Memory B cell (primary cell): ENCODE results near the gene OAF.

Experiments used
- ATAC-seq: fragments of 150-1000 bp; cut with Tn5 transposase; 2 replicates; pipeline ENCODE4 v1.10.0; 2021; ENCODE audit warnings: low read depth, mild to moderate bottlenecking, moderate library complexity
- DNase-seq, 2 donors: peaks; one replicate each; pipeline ENCODE4 v3.0.0; 2022; ENCODE audit warnings: low spot score in 2 of 2
- H3K27ac Mint-ChIP-seq: one replicate; pipeline ENCODE4 v1.8.0; 2022; ENCODE audit warnings: mild to moderate bottlenecking, moderate library complexity, mixed read lengths
- H3K27me3 Mint-ChIP-seq: one replicate; pipeline ENCODE4 v1.8.0; 2022; ENCODE audit warnings: mixed read lengths
- H3K36me3 Mint-ChIP-seq: one replicate; pipeline ENCODE4 v1.8.0; 2022; ENCODE audit warnings: mild to moderate bottlenecking, mixed read lengths
- H3K4me1 Mint-ChIP-seq: one replicate; pipeline ENCODE4 v1.8.0; 2022; ENCODE audit warnings: mixed read lengths
- H3K4me3 Mint-ChIP-seq: one replicate; pipeline ENCODE4 v1.8.0; 2022; ENCODE audit warnings: mild to moderate bottlenecking, moderate library complexity, mixed read lengths
- H3K9me3 Mint-ChIP-seq: one replicate; pipeline ENCODE4 v1.8.0; 2022; ENCODE audit warnings: mixed read lengths

OAF gene

DNA sequence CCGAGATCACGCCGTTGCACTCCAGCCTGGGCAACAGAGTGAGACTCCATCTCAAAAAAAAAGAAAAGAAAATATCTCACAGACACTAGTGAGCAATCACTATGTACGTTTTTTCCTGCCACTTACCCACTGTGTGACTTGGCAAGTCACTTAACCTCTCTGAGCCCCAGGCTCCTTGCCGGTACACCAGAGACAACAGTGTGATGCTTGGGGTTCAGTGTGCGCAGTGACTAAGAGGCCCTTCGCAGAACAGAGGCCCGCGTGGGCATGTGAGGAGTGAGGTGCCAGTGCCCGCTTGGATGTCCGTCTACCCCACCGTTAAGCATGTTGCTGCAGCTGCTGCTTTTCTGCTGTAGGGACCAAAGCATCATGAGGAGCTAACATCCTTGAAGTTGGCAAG is 6.7 kb downstream of the OAF start:
- DNase-seq (no peak), ATAC-seq (no peak)
- Mint-ChIP-seq H3K36me3 (no peaks in the 10 kb centered on the region), H3K4me1 (no peaks in the 10 kb centered on the region), H3K27me3 (peaks cover 8% of the 10 kb centered on the region), H3K9me3 (no peaks in the 10 kb centered on the region), H3K4me3 (no peak overlapping the region), H3K27ac (no peak overlapping the region)

DNA sequence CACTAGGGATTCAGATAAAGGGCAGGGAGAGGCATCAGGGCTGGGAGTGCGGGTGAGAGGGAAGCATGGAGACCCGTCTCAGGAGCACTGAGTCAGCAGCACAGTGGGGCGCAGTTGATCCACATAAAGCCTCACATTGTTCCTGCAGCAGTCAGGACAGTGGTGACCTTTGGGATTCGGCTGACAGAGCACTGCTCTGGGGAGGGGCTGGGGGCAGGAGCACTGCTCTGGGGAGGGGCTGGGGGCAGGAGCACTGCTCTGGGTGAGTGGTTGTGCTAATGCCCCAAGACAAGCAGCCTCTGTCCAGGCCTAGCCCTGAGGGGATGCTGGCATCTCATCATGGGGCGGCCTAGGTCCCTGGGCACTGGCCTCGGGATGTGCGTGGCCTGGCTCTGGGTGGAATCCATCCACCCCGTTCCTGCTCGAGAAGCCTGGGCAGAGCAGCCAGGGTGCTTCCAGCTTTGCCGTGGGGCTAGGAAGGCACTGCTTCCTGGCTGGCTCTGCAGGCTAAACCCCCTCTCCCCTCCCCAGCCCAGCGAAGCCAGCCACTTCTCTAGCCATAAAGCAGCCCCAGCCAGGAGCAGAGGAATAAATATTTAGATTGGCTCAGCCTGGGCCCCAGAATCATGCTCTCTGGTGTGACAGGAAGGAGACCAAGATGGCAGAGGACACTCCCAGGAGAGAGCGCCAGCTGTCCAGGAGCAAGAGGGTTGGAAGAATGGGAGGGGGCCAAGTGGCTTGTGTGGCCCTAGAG is 7.3 kb downstream of the OAF start:
- DNase-seq: no peak
- Mint-ChIP-seq H3K27ac (no peak overlapping the region), H3K4me3 (no peak overlapping the region), H3K27me3 (peaks cover 8% of the 10 kb centered on the region), H3K4me1 (no peaks in the 10 kb centered on the region), H3K36me3 (no peaks in the 10 kb centered on the region), H3K9me3 (no peaks in the 10 kb centered on the region)
- ATAC-seq: no peak

DNA sequence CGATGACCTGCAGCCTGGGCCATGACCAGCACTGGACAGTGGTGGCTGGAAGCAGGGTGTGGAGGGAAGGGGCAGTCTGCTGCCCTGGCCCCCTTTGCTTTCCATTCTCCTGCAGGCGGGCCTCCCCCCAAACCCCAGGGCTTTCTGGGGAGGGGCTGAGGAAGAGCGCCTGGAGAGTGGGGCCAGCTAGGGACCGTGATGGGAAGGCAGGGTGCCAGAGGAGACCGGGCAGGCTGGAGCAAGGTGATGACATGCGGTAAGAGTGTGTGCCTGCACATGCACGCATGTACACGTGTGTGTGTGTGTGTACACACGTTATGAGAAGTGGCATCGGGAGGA is 7.8 kb downstream of the OAF start:
- DNase-seq (no peak), ATAC-seq (no peak)
- no peaks in the 10 kb centered on the region for H3K4me1 Mint-ChIP-seq
- H3K27ac Mint-ChIP-seq: no peak overlapping the region
- no peak overlapping the region for H3K4me3 Mint-ChIP-seq
- H3K36me3 Mint-ChIP-seq: no peaks in the 10 kb centered on the region
- no peaks in the 10 kb centered on the region for H3K9me3 Mint-ChIP-seq
- peaks cover 8% of the 10 kb centered on the region for H3K27me3 Mint-ChIP-seq

DNA sequence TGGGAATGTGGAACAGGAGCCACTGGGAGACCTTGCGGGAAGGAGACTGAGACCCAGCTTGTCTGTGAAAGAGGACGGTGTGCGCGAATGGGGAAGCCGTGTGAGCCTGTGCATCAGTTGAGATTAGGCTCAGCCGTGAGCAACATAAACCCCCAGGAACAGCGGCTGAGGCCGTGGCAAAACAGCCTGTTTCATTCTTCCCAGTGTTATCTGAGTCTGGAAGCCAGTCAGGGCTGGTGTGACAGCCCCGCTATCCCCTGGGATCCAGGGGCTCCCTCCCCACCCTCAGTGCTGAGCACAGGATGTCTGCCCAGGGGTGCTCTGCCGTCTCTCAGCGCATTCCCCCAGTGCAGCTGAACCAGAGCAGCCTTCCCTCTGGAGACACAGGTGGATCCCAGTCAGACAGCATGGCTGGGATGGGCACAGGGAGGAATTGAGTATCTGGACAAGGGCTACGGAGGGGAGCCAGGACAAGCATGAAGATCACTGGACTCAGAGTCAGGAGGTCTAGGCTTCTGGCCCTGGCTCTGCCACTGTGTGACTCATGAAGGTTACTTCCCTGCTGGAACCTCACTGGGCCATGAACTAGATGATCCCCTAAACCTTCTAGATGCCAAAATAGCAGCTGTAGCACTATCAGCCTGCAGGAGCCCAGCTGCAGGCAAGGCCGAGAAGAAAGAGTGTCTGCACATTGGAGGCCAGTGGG is 8.6 kb downstream of the OAF start:
- Mint-ChIP-seq H3K36me3 (no peaks in the 10 kb centered on the region), H3K4me3 (no peak overlapping the region), H3K4me1 (no peaks in the 10 kb centered on the region), H3K9me3 (no peaks in the 10 kb centered on the region), H3K27me3 (peaks cover 9% of the 10 kb centered on the region), H3K27ac (no peak overlapping the region)
- ATAC-seq (no peak), DNase-seq (no peak)

DNA sequence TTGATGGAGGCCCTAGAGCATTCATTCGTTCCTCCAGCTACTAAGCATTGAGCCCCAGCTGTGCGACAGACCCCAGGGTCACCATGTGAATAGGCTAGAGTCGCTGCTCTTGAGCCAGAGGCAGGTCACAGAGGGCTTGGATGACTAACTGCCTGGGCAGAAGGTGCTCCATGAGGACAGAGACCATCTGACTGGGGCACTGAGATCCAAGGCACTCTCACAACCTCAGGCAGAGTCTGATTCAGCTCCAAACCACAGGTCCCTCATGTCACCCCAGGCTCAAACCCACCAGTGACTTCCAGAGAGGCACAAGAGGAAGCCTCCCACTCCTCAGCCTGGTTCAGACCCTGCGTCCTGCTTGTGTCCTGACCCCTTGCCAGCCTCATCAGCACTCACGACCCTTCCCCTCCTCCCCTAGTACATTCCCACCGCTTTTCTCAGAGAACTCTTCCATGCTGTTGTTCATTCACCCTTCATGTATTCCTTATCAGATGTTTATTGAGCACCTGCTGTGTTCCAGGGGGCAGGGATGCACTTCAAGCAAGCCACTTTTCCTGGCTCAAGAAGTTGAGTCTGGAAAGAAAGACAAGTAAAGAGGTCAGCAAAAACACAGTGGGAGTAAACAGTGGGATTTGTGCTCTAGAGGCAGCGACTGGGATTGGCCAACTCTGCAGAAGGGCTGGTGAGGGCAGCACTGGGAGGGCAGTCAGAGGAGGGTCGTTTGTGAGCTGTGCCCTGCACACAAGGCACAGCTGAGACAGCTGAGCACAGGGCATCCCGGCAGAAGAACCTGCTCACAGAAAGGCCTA is 9.3 kb downstream of the OAF start:
- DNase-seq (no peak), ATAC-seq (no peak)
- H3K27ac Mint-ChIP-seq: no peak overlapping the region
- H3K27me3 Mint-ChIP-seq: peaks cover 6% of the 10 kb centered on the region
- no peaks in the 10 kb centered on the region for H3K36me3 Mint-ChIP-seq
- peaks cover 6% of the 10 kb centered on the region for H3K4me1 Mint-ChIP-seq
- H3K4me3 Mint-ChIP-seq: no peak overlapping the region
- no peaks in the 10 kb centered on the region for H3K9me3 Mint-ChIP-seq

DNA sequence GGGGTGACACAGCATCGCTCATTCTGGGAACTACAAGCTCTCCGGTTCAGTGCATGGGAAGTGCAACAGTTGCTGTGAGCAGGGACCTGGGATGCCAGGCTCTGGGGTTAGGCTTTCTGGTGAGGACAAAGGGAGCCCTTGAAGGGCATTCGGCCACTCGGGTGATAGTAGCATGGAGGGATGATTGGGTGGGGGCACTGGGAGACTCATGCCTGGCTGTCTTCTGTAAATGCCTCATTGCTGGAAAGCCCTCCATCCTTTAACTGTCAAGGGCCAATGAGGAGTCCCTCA is 9.9 kb downstream of the OAF start:
- no peak overlapping the region for H3K27ac Mint-ChIP-seq
- H3K4me3 Mint-ChIP-seq: no peak overlapping the region
- H3K4me1 Mint-ChIP-seq: peaks cover 6% of the 10 kb centered on the region
- H3K36me3 Mint-ChIP-seq: no peaks in the 10 kb centered on the region
- DNase-seq: no peak
- no peak for ATAC-seq
- H3K27me3 Mint-ChIP-seq: peaks cover 4% of the 10 kb centered on the region
- H3K9me3 Mint-ChIP-seq: no peaks in the 10 kb centered on the region

DNA sequence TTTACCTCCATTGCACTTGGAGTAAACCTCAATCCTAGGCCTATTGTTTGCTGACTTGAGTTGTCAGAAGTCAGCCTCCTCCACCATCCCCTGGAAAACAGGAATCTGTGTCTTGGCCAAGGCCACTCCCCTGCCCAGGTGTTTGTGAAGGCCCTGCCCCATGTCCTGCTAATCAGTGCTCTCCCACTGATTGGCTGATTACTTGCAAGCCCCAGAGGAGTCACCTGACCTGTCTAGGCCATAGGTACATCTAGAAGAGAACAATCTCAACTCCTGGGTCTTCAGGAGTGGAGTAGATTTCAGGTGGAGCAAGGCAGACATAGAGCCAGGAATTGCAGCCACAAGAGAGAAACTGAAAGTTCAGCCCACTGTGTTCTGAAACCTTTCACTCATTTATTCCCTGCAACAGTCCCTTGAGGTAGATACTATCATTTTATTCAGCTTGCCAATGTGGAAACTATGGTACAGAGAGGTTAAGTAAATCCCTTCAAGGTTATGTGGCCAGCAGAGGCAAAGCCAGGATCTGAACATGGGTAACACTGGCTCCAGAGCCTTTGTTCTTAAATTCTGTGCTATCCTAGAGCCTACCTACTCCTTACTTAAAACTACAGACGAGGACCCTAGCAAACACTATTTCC is 10.4 kb downstream of the OAF start:
- no peak overlapping the region for H3K27ac Mint-ChIP-seq
- H3K36me3 Mint-ChIP-seq: no peaks in the 10 kb centered on the region
- H3K27me3 Mint-ChIP-seq: peaks cover 8% of the 10 kb centered on the region
- no peak overlapping the region for H3K4me3 Mint-ChIP-seq
- no peak for ATAC-seq
- peaks cover 6% of the 10 kb centered on the region for H3K4me1 Mint-ChIP-seq
- no peaks in the 10 kb centered on the region for H3K9me3 Mint-ChIP-seq
- no peak for DNase-seq

DNA sequence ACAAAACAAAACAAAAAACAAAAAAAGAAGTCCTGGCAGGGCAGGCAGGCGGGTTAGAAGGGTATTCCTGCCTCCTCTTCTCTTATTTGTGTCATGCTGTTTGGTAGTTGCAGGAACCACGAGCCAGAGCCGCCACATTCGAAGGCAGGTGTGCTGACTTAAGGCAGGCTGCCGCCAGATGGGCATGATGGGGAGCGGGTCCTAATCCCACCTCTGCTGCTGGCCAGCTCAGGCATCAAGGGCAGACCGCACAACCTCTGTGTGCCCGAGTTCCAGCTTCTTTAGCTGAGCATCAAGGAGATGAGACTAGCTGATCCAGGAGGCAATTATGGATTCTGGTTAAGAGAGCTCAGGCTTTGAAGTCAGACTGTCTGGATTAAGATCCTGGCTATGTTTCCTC is 12.1 kb downstream of the OAF start:
- ATAC-seq (no peak), DNase-seq (no peak)
- H3K4me1 Mint-ChIP-seq: peaks cover 6% of the 10 kb centered on the region
- H3K27me3 Mint-ChIP-seq: peaks cover 8% of the 10 kb centered on the region
- no peak overlapping the region for H3K4me3 Mint-ChIP-seq
- H3K9me3 Mint-ChIP-seq: no peaks in the 10 kb centered on the region
- no peak overlapping the region for H3K27ac Mint-ChIP-seq
- H3K36me3 Mint-ChIP-seq: no peaks in the 10 kb centered on the region

DNA sequence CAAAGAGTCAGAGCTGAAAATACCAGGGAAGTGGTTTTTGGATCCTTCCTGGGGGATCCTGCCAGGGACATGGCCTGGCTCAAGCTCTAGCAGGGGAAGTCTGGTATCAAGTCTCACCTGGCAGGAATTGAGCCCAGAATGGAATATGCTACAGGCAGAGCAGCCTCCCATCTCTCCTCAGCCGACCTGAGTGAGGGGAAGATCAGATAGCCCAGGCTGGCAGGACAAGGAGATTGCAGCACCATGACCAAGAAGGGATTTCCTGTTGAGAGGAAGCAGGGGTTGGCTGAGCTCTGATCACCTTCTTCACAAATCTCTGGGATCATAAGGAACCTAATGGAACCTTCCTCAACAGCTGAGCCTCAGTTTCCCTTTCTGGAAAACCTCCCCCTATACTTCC is 13.0 kb downstream of the OAF start:
- Mint-ChIP-seq H3K36me3 (no peaks in the 10 kb centered on the region), H3K27me3 (peaks cover 6% of the 10 kb centered on the region), H3K4me1 (peaks cover 6% of the 10 kb centered on the region), H3K4me3 (no peak overlapping the region), H3K9me3 (no peaks in the 10 kb centered on the region), H3K27ac (no peak overlapping the region)
- ATAC-seq: no peak
- no peak for DNase-seq

DNA sequence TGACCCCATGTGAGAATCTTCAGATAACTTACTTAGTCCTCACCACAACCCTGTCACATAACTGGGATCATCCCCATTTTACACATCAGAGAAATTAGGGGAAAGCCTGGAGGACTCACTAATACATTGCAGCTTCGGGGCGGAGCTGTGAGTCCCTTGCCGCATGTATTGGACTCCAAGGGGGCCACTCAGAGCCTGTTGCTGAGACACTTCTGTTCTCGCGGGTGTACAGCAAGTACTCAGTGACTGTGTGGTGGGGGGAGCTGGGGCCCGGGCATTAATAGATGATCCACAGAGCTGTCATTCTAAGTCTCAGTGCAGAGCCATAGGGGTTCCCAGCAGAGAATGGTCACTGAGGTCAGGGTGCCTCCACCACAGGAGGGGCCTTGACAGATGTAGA is 13.5 kb downstream of the OAF start:
- DNase-seq (no peak), ATAC-seq (no peak)
- Mint-ChIP-seq H3K4me1 (peaks cover 6% of the 10 kb centered on the region), H3K27me3 (peaks cover 5% of the 10 kb centered on the region), H3K36me3 (no peaks in the 10 kb centered on the region), H3K4me3 (no peak overlapping the region), H3K27ac (peak overlapping the region; percentile 14), H3K9me3 (no peaks in the 10 kb centered on the region)

DNA sequence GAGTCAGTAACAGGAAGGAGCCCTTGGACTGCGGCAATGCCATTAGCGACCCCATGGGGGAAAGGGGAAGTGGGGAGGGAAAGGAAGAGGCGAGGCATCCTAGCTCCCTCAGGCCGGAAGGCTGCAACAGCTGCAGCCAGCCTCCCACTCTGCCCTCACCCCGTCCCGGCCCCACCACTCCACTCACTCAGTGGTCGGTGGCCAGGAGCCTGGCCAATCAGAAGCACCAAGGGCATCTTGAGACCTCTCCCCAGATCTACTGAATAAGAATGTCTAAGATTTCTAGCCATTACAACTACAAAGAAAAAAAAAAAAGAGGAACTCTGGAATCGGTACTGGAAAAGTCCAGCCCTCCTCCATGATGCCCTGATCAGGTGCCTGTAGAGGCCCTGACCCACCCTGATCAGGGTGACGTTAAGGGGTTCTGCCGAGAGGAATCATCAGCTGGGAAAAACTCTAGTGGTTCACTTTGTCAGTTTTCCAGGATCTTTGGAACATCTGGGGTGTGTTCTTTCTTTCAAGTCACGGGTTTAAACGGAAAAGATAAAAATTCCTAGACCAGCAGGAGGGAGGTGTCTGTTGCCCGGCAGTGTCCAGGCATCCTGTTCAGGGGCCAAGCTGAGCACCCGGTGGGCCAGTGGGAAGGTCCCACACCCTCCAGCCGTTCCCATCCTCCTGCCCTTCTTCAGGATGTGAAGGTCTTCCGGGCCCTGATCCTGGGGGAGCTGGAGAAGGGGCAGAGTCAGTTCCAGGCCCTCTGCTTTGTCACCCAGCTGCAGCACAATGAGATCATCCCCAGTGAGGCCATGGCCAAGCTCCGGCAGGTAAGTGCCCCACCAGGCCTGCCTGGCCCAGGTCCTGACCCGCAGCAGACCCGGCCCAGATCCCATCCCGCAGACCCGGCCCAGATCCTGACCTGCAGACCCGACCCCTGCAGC is 14.4 kb downstream of the OAF start:
- Mint-ChIP-seq H3K9me3 (no peaks in the 10 kb centered on the region), H3K27ac (peak overlapping the region; percentile 14), H3K27me3 (peaks cover 5% of the 10 kb centered on the region), H3K4me1 (peaks cover 6% of the 10 kb centered on the region), H3K36me3 (no peaks in the 10 kb centered on the region), H3K4me3 (peak overlapping the region; percentile 3)
- DNase-seq (no peak), ATAC-seq (peak; percentile 29)

DNA sequence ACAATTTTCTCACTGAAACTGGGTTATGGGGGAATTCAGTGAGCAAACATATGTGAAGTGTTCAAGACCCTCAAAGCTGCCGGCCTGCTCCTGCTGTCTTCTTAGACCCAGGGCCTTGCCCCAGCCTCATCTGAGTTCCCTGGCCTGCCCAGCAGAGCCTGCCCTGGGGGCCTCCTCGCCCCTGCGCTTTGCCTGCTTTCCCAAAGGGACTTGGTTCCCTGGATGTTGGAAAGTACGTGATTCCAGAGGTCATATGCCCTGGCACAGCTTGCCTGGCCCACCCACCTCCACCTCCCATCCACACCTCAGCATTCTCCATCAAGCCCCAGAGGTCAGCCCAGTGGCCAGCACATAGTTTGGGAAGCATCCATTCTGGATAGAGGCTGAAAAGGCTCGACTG is 15.4 kb downstream of the OAF start:
- Mint-ChIP-seq H3K9me3 (no peaks in the 10 kb centered on the region), H3K4me1 (peaks cover 6% of the 10 kb centered on the region), H3K4me3 (no peak overlapping the region), H3K36me3 (no peaks in the 10 kb centered on the region), H3K27me3 (peaks cover 6% of the 10 kb centered on the region), H3K27ac (no peak overlapping the region)
- no peak for ATAC-seq
- no peak for DNase-seq

DNA sequence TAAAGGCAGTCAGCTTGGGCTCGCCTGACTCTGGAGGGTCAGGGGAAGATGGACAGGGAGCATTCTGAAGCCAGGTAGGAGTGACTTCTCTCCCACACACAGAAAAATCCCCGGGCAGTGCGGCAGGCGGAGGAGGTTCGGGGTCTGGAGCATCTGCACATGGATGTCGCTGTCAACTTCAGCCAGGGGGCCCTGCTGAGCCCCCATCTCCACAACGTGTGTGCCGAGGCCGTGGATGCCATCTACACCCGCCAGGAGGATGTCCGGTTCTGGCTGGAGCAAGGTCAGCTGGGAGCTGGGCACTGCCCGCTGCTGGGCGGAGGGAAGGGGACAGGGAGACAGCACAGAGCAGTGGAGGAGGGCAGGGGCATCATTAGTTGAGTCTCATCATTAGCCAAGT is 15.9 kb downstream of the OAF start:
- Mint-ChIP-seq H3K9me3 (no peaks in the 10 kb centered on the region), H3K4me3 (no peak overlapping the region), H3K27me3 (peaks cover 7% of the 10 kb centered on the region), H3K36me3 (no peaks in the 10 kb centered on the region), H3K4me1 (peaks cover 6% of the 10 kb centered on the region), H3K27ac (no peak overlapping the region)
- DNase-seq (no peak), ATAC-seq (no peak)
